T-helper 2 cell treated with Interferon-gamma antibody and Interleukin-4, amounts not matched to agents 5 μg/mL and 100 μg/mL, for 36 hours (primary cell): Measurements from ENCODE around the gene HDGFL2.
"Not testable (repeated sequence)": the region's sequence is repeated elsewhere in the genome, so short reads cannot be mapped to it uniquely, and the experiment has no call there.

Experiments used
- DNase-seq: peaks from one replicate; pipeline ENCODE4 v3.0.0; 2021; ENCODE audit warnings: low spot score
- H3K27ac Mint-ChIP-seq: one replicate; pipeline ENCODE4 v1.8.0; 2021; ENCODE audit warnings: mild to moderate bottlenecking, mixed read lengths
- H3K27me3 Mint-ChIP-seq: one replicate; pipeline ENCODE4 v1.8.0; 2021; ENCODE audit warnings: low read depth, mixed read lengths
- H3K36me3 Mint-ChIP-seq: one replicate; pipeline ENCODE4 v1.8.0; 2021; ENCODE audit warnings: low read depth, mixed read lengths
- H3K4me1 Mint-ChIP-seq: one replicate; pipeline ENCODE4 v1.8.0; 2021; ENCODE audit warnings: low read depth, mixed read lengths
- H3K4me3 Mint-ChIP-seq: one replicate; pipeline ENCODE4 v1.8.0; 2022; ENCODE audit warnings: mild to moderate bottlenecking, moderate library complexity, mixed read lengths
- H3K9me3 Mint-ChIP-seq: one replicate; pipeline ENCODE4 v1.8.0; 2021; ENCODE audit warnings: mixed read lengths

The HDGFL2 gene

DNA sequence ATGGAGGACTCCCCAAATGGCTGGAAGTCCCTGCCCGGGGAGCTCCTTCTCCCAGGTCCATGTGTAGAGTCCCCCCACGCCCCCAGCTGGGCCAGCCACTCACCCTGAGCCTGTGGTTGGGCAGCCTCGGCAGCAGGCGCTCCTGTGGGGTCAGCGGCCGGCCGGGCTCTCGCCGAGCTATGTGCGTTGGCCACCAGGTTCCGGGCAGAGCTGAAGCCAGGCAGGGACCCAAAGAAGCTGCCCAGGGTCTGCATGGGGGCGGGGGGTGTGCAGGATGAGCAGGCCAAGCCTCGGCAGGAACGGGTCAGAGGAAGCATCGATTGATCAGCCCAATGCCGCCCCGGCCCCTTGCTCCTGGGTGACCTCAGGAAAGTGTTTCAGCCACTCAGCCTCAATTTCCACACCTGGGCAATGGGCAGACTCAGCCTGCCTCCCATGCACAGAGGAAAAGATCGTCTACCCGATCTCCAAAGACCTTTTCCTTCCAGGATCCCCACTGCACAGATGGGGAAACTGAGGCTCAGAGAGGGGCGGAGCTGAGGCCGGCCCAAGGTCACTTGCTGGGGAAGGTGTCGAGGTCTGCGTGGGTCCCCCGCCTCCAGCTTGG is 45.5 kb downstream of the HDGFL2 start:
- H3K9me3 Mint-ChIP-seq: no peaks in the 10 kb centered on the region
- H3K27me3 Mint-ChIP-seq: no peaks in the 10 kb centered on the region
- no peaks in the 10 kb centered on the region for H3K4me1 Mint-ChIP-seq
- no peak overlapping the region for H3K4me3 Mint-ChIP-seq
- no peaks in the 10 kb centered on the region for H3K36me3 Mint-ChIP-seq
- H3K27ac Mint-ChIP-seq: no peak overlapping the region
- no peak for DNase-seq

DNA sequence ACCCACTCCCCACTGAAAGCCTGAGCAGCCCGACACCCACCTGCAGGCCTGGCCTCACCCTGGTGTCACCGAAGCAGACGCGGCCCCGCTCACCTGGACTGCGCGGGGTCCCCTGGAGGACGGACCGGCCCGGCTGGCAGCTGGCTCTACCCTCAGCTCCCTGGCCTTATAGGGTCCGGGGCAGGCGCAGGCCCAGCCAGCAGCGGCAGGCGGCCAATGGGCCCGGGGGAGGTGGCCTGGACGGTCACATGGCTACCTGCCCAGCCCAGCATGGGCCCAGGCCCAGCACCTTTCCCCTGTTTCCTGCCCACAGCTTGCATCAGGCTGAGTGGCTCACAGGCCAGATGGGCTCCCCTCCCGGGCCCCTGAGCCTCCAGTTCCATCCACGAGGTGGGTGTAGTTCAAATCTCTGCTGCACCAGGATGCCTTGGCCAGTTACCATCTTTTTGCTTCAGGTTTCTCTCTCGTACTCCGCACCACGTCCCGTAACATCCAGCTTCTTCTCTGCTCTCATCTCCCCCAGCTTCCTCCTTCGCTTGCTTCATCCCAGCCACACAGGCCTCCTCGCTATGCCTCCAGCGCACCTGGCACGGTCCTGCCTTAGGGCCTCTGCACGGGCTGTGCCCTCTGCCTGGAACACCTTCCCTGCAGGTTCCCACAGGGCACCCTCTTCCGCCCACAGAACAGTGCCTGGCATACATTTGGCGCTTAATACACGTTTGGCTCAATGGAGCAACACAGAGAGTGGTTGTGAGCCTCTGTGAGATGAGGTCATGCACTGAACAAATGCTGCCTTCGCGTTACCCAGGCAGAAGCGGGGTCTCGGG is 46.5 kb downstream of the HDGFL2 start, which contains the start of gene PLIN4:
Gene PLIN4 (minus strand): TSS at position 142 of the 827 bp plus-strand sequence. CDS start 214 bp downstream, outside the sequence.
- Mint-ChIP-seq H3K4me1 (no peaks in the 10 kb centered on the region), H3K27ac (no peak within 1 kb of the TSS), H3K9me3 (no peaks in the 10 kb centered on the region), H3K27me3 (no peaks in the 10 kb centered on the region), H3K36me3 (no peaks in the 10 kb centered on the region), H3K4me3 (no peak within 1 kb of the TSS)
- DNase-seq: no peak

DNA sequence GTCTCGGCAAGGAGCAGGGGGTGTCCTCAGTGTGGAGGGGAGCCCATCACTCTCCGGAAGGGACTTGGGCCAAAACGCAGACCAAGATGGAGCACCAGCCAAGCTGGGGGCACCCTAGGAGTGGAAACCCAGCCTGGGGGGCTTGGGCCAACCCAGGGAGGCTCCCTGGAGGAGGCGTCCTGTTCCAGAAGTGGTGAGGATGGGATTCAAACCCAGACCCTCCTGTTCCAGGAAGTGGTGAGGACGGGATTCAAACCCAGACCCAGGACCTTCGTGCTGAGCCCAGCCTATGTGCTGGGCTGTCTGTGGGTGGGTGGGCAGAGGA is 47.0 kb downstream of the HDGFL2 start:
- H3K27ac Mint-ChIP-seq: no peak overlapping the region
- no peak for DNase-seq
- no peaks in the 10 kb centered on the region for H3K9me3 Mint-ChIP-seq
- H3K27me3 Mint-ChIP-seq: no peaks in the 10 kb centered on the region
- H3K4me3 Mint-ChIP-seq: no peak overlapping the region
- H3K4me1 Mint-ChIP-seq: no peaks in the 10 kb centered on the region
- H3K36me3 Mint-ChIP-seq: no peaks in the 10 kb centered on the region

DNA sequence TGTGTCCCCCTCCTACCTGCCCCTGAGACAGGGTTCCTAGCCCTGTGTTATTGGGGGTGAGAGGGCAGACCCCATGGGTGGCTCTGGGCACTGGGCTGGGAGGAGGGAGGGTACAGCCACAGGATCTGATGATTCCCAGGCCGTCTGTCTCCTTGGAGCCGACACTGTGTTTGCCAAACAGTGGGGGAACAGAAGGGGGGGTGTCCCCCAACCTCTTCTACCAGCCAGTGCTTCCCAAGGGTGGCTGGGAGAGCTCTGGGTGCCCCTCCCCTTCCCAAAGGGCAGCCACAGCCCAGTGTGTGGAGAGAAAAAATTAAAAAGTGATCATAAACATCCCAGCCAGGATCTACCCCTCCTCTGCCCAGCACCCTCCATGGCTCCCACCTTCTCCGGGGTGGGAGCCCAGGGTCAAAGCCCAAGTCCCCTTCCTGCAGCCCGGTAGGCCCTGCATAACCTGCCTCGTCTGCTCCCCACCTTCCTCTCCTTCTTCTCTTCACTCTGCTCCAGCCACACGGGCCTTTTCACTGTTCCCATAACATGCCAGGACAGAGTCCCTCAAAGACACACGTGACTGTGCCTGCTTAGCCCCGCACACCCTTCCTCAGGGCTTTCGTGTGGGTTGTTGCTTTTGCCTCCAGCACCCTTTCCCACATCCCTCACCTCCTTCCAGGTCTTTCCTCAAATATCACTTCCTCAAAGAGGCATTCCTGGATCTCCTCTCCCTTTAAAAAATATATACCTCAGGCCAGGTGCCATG is 47.6 kb downstream of the HDGFL2 start:
- Mint-ChIP-seq H3K27ac (no peak overlapping the region), H3K4me1 (no peaks in the 10 kb centered on the region), H3K9me3 (no peaks in the 10 kb centered on the region), H3K36me3 (no peaks in the 10 kb centered on the region), H3K27me3 (no peaks in the 10 kb centered on the region), H3K4me3 (no peak overlapping the region)
- DNase-seq: no peak

DNA sequence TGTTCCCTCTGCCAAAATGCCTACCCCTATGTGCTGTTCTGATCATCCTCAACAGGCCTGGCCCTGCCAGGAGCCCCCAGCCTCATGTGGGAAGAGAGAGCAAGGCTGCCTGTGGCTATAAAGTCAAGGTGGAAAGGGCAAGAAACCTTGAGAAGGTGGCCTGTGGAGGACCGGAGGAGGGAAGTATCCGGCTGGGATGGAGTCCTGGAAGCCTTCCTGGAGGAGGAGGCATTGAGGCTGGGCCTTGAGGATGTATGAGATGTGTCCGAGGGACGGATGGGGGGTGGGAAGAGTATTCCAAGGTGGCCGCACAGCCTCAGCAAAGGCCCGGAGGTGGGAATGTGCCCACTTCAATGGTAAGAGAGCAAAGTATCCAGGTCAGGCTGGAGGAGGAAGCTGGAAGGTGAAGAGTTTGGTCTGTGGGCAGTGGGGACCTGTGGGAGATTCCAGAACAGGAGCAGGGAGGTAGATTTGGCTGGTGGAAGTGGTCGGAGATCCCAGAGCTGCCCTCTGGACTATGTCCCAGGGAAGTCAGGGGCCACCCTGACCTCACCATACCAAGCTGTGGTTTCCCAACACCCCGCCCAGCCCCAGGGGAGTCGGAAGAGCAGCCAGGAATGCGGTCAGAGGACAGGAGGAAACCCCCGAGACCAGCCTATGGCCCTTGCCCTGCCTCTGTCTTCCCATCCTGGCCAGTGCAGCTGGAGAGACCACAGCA is 49.2 kb downstream of the HDGFL2 start:
- Mint-ChIP-seq H3K4me3 (no peak overlapping the region), H3K27ac (no peak overlapping the region), H3K27me3 (no peaks in the 10 kb centered on the region), H3K4me1 (no peaks in the 10 kb centered on the region), H3K36me3 (no peaks in the 10 kb centered on the region), H3K9me3 (no peaks in the 10 kb centered on the region)
- DNase-seq: no peak

DNA sequence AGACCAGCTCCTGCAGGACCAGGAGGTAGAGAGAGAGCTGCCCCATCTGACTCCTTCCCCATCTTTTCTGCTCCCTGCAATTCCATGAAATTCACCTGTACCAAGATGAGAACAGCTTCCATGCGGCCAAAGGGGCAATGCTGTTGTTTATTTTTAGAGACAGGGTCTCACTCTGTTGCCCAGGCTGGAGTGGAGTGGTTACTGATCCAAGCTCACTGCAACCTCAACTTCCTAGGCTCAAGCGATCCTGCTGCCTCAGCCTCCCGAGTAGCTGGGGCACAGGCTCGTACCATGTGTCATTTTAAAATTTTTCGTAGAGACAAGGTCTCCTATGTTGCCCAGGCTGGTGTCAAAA is 49.8 kb downstream of the HDGFL2 start:
- no peak for DNase-seq
- Mint-ChIP-seq H3K9me3 (no peaks in the 10 kb centered on the region), H3K27ac (no peak overlapping the region), H3K4me1 (no peaks in the 10 kb centered on the region), H3K27me3 (no peaks in the 10 kb centered on the region), H3K36me3 (no peaks in the 10 kb centered on the region), H3K4me3 (no peak overlapping the region)

DNA sequence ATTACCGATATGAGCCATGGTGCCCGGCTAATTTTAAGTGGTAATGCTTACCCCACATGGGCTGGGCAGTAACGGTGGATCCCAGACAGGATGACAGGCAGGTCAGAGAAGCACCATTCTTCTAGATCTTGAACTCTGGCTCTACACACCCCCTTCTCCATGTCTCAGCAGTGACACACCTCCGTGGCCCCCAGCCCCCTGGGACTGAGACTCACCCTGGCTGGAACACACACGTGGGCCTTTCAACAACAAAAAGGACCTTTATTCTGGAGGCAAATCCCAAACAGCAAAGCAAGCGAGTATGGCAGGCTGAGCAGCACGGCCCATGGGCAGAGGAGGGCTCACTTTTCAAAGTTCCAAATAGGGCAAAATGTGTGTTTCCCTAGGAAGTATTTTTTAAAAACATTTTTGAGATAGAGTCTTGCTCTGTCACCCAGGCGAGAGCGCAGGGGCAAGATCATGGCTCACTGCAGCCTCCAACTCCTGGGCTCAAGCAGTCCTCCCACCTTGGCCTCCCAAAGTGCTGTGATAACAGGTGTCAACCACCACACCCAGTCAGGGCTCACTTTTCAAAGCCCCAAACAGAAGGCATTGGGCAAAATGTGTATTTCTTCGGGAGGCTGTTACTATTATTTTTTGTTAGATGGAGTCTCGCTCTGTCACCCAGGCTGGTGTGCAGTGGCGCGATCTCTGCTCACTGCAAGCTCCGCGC is 50.4 kb downstream of the HDGFL2 start:
- Mint-ChIP-seq H3K27me3 (no peaks in the 10 kb centered on the region), H3K36me3 (no peaks in the 10 kb centered on the region), H3K4me3 (no peak overlapping the region), H3K9me3 (no peaks in the 10 kb centered on the region), H3K27ac (no peak overlapping the region), H3K4me1 (no peaks in the 10 kb centered on the region)
- no peak for DNase-seq

DNA sequence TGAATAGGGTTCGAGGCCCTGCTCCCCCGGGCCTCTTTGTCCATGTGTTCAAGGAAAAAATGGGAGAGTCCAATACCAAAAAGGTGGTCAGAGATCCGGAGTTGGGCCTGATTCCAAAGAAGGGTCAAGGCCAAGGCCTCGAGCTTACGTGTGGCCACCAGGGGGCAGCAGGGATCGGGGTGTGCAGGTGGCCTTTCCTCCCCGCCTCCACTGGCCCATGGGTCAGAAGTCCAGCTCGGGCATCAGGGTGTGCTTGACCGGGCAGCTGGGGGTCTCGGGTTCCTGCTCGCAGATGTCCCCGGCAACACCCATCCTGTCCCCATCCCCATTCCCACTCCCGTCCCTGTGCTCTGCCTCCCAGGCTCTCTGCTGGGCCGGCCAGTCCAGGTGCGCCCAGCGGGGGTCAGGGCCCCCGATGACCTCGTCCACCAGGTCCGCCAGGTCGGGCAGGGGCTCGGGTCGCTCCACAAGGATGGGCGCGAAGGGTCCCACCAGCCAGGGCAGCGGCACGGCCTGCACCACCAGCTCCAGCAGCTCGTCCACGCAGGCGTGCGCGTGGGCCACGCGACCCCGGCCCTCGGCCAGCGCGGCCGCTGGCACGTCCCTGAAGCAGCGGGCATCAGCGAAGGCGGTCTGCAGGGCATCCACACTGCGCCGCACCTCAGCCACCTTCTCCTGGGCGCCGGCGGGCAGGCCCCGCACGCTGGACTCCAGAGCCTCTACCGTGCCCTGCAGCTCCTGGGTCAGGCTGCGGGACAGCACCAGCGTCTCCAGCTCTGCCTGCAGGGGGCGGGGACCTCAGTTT is 51.4 kb downstream of the HDGFL2 start:
- peak; percentile 30 for DNase-seq
- Mint-ChIP-seq H3K9me3 (no peaks in the 10 kb centered on the region), H3K4me1 (no peaks in the 10 kb centered on the region), H3K4me3 (no peak overlapping the region), H3K27ac (no peak overlapping the region), H3K36me3 (no peaks in the 10 kb centered on the region), H3K27me3 (no peaks in the 10 kb centered on the region)

DNA sequence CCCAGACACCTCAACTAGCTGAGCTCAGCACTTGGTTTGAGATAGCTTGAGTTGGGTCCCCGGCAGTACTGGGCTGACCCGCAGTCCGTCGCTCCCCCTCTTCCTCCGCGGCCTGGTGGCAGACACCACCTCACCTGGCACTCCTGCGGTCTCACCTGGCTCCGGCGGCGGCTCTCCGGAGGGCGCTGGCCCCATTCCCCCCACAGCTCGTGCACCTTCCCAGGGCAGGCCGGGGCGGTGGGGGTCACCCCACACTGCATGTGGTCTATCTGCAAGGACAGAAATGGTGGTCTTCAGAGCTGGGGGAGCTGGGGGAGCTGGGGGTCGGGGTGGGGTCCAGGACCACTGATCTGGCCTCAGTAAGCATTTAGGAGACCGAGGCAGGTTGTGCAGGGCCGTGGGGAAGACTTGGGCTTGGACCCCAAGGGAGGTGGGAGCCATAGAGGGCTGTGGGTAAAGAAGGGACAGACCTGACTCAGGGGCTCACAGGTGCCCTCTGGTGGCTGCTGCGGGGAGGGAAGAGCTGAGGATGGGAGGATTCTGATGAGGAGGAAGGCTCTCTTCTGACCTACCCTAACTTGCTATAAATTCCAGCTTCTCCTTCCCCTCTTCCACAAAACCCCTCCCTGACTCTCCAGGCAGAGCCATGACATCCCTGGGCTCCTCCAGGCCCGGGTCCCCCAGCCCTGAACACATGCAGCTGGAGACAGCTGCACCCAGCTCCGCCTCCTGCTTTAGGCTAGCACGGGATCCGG is 52.9 kb downstream of the HDGFL2 start:
- Mint-ChIP-seq H3K4me1 (no peaks in the 10 kb centered on the region), H3K36me3 (no peaks in the 10 kb centered on the region), H3K27me3 (no peaks in the 10 kb centered on the region), H3K27ac (no peak overlapping the region), H3K4me3 (no peak overlapping the region), H3K9me3 (no peaks in the 10 kb centered on the region)
- DNase-seq: peak; percentile 33

DNA sequence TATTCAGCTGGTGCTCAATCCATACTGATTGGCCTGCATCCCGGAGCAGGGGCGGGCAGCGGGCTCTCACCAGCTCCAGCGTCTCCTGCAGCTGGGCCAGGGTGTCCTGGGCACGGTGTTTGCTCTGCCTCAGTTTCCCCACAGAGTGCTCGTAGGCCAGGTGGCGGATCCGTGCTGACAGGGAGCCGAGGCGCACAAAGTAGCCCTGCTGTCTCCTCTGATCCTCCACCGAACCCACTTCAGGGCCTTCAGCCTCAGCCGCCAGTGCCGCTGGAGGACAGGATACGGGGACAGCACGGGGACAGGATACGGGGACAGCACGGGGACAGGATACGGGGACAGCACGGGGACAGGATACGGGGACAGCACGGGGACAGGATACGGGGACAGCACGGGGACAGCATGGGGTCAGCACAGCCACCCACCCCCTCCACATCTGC is 53.5 kb downstream of the HDGFL2 start:
- no peak overlapping the region for H3K4me3 Mint-ChIP-seq
- no peak for DNase-seq
- no peaks in the 10 kb centered on the region for H3K36me3 Mint-ChIP-seq

DNA sequence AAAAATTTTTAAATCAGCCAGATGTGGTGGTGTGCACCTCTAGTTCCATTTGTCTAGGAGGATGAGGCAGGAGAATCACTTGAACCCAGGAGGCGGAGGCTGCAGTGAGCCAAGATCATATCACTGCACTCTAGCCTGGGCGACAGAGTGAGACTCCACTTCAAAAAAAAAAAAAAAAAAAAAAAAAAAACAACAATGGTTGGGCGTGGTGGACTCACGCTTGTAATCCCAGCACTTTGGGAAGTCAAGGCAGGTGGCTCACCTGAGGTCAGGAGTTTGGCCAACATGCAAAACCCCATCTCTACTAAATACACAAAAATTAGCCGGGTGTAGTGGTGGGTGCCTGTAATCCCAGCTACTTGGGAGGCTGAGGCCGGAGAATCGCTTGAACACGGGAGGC is 55.3 kb downstream of the HDGFL2 start:
- not testable (repeated sequence) for H3K4me3 Mint-ChIP-seq, H3K4me1 Mint-ChIP-seq, DNase-seq, H3K36me3 Mint-ChIP-seq, H3K27ac Mint-ChIP-seq, H3K27me3 Mint-ChIP-seq, H3K9me3 Mint-ChIP-seq

More for the DNA sequence above, 53.5 kb downstream of the HDGFL2 start:
- Mint-ChIP-seq H3K27me3 (no peaks in the 10 kb centered on the region), H3K4me1 (no peaks in the 10 kb centered on the region), H3K9me3 (no peaks in the 10 kb centered on the region), H3K27ac (no peak overlapping the region)

DNA sequence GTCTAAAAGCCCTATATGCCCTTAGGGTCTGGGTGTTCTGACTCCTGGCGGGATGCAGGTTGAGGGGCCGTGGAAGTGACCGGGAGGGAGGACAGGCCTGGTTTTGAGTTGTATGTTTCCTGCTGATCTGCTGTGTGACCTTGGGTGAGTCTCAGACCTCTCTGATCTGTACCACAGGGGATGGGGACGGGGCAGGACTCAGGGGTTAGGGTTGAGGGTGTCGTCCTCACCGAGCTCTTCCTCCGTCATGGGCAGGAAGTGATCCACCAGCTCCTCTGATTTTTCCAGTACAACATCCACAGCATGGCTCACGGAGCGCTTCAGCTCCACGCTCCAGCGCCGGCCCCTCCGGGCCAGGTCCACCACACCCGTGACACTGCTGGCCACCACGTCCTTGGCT is 56.7 kb downstream of the HDGFL2 start:
- no peak overlapping the region for H3K4me3 Mint-ChIP-seq
- no peak for DNase-seq
- no peak overlapping the region for H3K27ac Mint-ChIP-seq
- no peaks in the 10 kb centered on the region for H3K36me3 Mint-ChIP-seq
- no peaks in the 10 kb centered on the region for H3K4me1 Mint-ChIP-seq
- peaks cover 5% of the 10 kb centered on the region for H3K27me3 Mint-ChIP-seq
- H3K9me3 Mint-ChIP-seq: no peaks in the 10 kb centered on the region
